Thyroid gland (tissue), 4 donors: ENCODE results near the gene PSMD1.

Experiments
- POLR2A ChIP-seq, 2 donors: fragments of 450-650 bp; IDR thresholded peaks; one replicate each; pipeline ENCODE4 v1.6.1; 2017; ENCODE audit warnings: antibody characterized with exemption in 2 of 2, mild to moderate bottlenecking in 2 of 2, moderate library complexity in 1 of 2
- TF ChIP-seq, protein P1 (sequence below), 6 experiments: fragments of 200-600 bp in 3 of 6; fragments of 450-650 bp in 3 of 6; sonication (generic) in 3 of 6; IDR thresholded peaks; one replicate each; pipeline ENCODE4 v1.5.1; 2016 to 2019; ENCODE audit warnings: antibody characterized with exemption in 6 of 6, mild to moderate bottlenecking in 2 of 6, inconsistent platforms in 1 of 6, moderate library complexity in 1 of 6

DNA sequence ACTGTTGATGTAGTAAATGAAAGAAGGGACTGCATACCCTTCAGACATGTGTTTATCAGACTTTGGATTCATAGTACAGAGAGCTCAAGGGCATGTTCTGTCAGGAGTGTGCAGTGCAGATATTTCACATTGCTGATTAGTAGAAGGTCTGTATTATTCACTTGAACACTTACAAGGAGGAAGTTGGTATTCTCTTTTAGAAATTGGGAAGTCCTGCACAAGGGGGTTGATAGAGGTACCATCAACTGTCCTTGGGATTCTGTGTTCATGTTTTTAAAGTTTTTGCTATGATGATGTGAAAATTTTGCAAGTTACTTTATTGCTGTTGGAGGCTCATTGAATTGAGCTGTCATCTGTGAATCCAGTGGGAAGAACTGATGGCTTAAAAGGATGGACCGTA lies 6.7 kb downstream of the PSMD1 start:
- no peak for TF ChIP-seq POLR2A (IDR thresholded peaks at IDR 0.05)
- TF ChIP-seq, protein P1, sequence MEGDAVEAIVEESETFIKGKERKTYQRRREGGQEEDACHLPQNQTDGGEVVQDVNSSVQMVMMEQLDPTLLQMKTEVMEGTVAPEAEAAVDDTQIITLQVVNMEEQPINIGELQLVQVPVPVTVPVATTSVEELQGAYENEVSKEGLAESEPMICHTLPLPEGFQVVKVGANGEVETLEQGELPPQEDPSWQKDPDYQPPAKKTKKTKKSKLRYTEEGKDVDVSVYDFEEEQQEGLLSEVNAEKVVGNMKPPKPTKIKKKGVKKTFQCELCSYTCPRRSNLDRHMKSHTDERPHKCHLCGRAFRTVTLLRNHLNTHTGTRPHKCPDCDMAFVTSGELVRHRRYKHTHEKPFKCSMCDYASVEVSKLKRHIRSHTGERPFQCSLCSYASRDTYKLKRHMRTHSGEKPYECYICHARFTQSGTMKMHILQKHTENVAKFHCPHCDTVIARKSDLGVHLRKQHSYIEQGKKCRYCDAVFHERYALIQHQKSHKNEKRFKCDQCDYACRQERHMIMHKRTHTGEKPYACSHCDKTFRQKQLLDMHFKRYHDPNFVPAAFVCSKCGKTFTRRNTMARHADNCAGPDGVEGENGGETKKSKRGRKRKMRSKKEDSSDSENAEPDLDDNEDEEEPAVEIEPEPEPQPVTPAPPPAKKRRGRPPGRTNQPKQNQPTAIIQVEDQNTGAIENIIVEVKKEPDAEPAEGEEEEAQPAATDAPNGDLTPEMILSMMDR (IDR thresholded peaks at IDR 0.05), result no peak
